NCI-H82 (cell line): Measurements from ENCODE around the gene TBX2.

ENCODE experiments used
- DNase-seq: peaks from one replicate; lab custom pipeline; 2025; lab: John Stamatoyannopoulos, UW

The TBX2 gene

DNA sequence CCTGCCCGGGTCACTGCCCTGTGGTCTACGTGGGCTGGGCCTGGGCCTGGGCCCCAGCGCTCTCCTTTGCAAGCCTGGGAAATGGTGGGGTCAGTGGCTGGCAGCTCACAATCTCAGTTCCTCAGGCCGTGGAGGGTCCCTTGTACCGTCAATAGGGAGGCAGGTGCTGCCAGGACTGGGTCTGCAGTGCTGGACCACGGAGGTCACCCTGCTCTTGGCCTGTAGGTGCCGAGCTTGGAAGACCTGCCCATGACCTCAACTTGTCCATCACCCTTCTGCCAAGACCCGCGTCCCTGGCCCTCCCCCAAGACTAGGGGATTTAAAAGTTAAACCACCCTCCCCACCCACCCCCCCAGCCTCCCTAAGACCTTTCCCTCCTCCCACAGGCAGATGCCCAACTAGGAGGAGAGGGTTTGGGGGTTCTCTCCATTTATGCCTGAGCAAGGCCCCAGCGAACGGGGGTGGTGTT lies 2.5 kb downstream of the TBX2 start:
- DNase-seq: no peak

DNA sequence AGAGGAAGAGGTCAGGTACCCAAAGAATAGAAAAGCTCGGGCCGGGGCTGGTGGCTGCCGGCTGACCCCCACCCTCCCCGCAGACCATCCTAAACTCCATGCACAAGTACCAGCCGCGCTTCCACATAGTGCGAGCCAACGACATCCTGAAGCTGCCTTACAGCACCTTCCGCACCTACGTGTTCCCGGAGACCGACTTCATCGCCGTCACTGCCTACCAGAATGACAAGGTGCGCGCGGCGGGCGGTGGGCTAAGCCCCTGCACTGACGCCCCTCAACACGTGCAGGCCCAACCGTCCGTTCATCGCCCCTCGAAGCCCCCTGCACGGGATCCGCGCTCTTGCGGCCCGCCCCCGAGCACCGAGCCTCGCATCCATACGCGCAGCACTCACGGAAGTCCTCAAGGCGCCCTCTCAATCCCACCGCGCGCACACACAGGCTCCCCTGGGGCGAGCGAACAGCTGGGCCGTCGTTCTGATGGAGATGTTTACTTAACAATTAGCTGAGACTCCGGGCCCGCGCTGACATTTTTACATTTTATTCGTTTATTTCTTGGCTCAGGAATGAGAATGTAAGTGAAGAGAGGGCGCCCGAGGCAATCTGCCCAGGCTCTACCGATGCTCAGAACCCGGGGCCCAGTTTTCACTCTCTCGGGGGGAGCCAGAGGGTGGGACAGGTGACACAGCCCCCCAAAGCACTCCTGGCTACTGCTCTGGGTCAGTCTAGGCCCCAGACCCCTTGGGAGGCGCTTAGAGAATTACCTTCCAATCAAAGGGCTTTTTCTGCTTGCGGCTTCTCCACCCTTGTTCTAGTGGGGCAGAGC lies 3.5 kb downstream of the TBX2 start:
- peak; percentile 85 for DNase-seq

DNA sequence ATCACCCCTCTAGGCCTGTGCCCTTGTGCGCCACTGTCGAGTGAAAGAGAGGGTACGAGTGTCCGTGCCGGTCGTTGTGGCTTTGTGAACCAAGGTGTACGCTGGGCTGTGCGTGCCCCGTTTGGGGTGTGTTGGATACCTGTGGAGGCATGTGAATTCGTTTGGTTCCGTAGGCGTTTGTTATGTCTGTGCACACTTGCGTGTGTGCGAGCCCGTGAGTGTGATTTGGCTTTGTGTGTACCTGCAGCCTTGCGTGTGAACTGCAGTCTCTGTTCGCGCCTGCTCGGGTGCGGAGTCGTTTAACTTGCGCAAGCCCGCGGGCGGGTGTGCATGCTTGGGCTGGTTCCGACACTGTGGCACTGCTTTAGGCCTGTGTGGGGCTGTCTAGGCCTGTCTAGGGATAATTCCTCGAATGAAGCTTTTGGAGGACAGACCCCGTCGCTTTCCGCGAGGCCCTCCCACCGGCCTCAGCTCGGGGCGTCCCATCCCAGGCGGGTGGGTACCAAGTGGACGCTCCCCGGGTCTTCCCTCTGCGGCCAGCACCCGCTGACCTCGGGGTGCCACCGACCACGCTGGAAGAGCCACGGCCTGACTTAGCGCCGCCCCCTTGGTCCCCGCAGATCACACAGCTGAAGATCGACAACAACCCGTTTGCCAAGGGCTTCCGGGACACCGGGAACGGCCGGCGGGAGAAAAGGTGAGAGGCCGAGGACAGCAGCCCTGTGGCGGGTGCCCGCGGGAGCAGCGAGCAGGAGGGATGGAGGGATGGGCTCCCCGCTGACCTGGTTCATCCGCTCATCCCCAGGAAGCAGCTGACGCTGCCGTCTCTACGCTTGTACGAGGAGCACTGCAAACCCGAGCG lies 4.4 kb downstream of the TBX2 start:
- peak; percentile 39 for DNase-seq

DNA sequence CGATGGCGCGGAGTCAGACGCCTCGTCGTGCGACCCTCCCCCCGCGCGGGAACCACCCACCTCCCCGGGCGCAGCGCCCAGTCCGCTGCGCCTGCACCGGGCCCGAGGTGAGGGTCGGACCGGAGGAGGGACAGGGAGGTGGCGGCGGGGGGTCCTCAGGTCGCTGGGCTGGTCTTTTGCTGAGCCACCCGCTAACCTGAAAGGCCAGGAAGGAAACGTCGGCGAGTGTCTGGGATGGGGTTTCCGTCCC lies 4.9 kb downstream of the TBX2 start:
- no peak for DNase-seq

DNA sequence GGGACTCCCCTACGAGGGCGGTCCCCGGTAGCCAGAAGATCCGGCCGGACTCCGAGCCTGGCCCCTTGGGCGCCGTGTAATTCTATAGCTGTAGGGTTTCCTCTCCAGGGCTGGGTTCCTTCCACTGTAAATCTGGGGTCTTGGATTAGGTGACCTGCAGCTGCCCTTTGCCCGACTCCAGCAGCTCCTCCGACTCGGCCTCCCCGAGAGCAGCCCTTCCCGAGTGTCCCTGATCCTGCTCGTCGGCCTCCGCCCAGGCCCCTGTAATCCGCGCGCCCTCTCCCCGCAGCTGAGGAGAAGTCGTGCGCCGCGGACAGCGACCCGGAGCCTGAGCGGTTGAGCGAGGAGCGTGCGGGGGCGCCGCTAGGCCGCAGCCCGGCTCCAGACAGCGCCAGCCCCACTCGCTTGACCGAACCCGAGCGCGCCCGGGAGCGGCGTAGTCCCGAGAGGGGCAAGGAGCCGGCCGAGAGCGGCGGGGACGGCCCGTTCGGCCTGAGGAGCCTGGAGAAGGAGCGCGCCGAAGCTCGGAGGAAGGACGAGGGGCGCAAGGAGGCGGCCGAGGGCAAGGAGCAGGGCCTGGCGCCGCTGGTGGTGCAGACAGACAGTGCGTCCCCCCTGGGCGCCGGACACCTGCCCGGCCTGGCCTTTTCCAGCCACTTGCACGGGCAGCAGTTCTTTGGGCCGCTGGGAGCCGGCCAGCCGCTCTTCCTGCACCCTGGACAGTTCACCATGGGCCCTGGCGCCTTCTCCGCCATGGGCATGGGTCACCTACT lies 5.5 kb downstream of the TBX2 start:
- no peak for DNase-seq

DNA sequence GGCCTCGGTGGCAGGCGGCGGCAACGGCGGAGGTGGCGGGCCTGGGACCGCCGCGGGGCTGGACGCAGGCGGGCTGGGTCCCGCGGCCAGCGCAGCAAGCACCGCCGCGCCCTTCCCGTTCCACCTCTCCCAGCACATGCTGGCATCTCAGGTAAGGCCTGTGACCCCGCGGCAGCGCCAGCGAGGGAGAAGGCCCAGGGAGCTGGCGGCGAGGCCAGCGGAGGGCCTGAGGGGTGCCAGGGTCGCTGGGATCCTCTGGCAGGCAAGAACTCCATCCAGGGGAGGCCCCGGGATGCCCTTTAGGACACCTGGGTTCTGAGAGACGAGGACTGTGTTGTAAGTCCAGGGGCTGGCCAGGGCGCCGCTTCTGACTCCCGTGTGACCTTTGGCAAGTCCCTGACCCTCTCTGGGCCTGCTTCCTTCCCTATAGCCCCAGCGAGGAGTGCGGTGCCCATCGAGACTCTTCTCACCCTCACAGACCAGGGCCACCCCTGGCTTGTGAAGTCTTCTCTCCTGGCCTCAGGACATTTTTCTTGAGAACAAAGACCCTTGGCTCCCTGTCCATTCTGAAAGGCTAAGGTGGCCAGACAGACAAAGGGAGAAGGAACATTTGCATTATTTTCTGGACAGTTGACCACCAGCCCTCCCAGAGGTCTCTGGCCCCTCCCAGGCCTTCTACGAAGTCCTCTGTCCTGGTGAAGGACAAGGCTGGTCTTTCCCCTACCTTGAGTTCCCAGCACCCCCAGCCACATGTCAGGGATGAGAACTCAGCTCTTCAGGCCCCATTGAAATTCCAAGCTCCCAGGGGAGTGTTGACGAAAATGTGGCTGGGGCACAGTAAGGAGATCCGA lies 6.3 kb downstream of the TBX2 start:
- DNase-seq: no peak

DNA sequence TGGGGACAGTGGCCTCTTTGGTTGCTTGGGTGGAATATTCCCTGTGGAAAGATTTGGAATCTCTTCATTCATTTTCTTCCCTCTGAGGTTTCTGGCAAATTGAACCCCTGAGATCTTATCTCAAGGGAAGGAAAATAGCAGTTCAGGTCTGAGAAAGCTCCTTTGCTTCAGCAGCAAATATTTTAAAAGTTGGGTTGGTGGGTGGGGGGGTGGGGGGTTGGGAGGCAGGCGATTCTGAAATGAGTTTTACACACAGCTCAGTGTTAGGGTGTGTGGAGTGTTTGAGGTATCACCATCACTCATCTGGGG lies 6.8 kb downstream of the TBX2 start:
- DNase-seq: no peak

DNA sequence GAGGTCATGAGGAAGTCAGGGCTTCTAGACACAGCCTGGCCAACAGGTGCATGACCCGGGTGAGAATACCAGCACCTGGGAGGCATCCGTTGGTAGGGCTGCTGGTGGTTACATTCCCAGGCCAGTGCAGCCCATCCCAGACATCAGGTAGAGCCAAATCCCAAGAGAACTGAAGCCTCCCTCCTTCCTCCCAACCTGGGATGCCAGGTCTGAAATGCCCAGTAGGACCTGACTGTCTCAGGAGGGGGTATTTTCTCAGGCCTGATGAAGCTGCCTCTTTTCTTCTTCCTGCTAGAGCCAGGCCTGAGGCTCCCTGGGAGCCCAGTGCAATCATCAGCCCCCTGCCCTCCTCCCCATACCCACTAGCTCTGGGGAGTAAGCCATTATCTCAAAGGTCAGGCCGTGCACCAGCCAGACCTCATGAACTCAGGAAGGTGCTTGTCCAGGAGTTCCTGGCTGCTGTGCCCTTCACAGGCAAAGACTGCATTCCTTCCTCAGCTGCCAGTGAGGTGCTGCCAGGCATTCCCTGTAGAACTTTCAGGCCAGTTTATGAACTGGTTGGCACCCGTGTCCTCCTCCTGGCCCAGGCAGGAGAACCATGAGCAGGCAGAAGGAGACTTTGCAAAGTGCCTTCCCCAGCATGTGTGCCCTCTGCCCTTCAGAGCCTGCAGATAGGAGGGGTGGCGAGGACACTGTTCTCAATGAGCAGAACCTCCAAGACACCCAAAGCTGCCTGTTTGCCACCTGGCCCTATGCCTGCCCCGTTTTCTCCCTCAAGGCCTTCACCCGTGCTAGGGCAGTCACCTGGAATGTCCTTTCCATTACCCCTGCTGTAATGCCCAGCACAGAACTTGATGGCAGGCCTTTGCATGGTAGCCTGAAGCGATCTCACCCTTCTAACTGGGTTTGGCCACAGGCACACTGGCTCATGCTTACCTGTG lies 7.6 kb downstream of the TBX2 start:
- DNase-seq: no peak

DNA sequence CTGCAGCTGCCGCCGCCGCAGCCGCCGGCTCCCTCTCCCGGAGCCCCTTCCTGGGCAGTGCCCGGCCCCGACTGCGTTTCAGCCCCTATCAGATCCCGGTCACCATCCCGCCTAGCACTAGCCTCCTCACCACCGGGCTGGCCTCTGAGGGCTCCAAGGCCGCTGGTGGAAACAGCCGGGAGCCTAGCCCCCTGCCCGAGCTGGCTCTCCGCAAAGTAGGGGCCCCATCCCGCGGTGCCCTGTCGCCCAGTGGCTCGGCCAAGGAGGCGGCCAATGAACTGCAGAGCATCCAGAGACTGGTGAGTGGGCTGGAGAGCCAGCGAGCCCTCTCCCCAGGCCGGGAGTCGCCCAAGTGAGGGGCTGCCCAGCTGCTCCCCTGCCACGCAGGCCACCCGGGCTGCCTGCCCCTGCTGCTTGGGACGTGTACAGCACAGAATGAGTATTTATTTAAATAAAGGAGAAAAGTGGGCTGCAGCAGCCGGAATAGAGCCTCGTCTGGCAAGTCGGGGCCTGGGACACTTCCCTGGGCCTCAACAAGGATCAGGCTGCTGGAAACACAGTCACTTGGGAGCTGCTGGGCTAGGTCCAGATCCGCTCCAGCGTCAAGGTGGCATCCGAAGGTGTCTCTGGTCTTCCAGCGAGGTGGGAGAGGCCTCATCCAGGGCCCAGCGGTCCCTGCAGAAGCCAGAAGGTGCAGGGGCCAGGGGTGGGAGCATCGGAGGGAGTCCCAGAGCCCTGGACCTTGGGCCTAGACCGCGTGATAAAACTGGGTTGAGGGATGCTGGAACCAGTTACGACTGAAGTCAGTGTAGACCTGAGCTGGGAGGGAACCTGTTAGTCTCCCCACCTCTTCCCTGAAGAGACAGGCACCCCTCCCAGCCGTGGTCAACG lies 8.8 kb downstream of the TBX2 start:
- no peak for DNase-seq

DNA sequence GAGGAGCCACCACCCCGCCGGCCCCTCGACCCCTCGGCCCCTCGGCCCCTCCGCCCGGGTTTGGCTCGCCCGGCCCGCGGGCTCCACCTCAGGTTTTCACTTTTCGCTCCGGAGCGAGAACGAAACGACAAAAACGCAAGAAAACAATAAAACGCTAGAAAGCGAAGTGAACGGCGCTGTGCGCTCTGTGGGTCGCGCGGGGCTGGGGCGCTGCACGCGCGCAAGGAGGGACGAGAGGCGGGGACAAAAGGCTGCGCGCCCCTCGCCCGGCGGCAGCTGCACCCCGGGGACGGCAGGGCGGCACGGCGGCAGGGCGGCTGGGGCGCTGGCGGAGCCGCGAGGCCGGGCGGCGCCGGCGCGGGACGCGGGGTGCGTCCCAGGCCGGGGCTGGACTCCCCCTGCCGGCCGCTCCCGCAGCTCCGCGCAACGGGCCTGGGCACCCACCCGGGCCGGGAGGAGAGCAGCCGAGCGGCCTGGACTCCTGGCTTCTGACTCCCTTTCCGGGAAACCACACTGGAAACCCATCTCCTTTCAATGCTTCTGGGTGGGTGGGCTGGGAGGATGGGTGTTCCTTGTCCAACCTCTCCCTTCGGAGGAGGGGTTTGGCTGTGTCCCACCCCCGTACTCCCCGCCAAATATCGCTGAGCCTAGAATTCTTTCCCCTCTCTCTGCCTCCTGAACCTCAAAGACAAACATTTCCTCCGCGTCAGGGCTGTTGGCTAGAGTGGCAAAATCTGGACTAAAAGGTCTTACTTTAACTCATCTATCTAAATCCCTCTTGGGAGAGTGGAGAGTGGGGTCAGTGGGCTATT lies 9.9 kb downstream of the TBX2 start:
- peak; percentile 72 for DNase-seq

DNA sequence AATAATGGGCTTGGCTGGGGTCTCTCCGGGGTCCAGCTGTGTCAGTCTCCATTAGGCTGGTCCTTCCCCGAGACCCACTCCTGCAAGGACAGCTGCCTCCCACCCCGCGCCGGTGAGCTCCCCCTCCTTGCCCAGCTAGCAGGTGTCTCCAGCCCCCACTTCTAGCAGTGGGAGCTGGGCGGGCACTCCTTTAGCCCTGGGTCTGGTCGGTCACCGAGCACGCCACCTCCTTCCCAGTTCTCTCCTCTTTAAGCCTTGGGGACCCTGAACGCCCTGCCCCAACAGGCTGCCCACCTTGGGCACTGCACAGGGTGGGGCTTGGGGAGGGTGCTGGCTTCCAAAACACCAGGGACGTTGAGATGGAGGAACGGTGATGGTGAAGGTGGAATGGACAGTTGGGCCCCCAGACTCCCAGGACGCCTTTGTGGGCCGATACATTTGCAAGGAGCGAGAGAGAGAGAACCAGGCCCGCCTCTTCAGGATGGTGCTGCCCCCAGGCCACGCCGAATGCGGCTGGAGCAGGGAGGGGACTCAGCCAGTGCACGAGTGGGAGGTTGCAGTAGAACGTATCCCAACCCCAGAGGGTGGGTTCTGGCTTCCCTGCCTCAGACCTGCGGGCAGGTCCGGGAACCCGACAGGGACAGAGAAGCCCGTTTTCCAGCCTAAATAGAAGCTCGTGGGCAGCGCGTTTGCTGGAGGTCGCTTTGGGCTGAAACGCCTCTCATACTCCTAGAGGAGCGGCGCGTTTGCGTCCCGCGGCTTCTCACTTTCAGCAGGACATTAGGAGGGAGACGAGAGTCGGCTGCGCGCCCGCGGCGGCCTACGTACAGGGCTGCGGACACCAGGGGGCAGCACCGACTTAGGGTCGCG lies 10.7 kb downstream of the TBX2 start:
- peak; percentile 65 for DNase-seq

DNA sequence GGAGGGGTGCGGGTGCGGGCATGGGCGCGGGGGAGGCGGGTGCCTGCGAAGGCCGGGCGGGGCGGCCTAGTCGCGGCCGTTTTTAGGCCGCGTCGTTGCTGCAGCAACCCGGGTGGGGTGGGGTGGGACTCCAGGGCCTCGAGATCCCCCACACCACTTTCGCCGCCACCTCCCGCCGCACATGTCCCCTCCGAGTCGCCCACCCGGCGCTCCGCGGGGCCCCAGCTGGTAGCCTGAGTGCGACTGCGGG lies 11.3 kb downstream of the TBX2 start:
- no peak for DNase-seq

DNA sequence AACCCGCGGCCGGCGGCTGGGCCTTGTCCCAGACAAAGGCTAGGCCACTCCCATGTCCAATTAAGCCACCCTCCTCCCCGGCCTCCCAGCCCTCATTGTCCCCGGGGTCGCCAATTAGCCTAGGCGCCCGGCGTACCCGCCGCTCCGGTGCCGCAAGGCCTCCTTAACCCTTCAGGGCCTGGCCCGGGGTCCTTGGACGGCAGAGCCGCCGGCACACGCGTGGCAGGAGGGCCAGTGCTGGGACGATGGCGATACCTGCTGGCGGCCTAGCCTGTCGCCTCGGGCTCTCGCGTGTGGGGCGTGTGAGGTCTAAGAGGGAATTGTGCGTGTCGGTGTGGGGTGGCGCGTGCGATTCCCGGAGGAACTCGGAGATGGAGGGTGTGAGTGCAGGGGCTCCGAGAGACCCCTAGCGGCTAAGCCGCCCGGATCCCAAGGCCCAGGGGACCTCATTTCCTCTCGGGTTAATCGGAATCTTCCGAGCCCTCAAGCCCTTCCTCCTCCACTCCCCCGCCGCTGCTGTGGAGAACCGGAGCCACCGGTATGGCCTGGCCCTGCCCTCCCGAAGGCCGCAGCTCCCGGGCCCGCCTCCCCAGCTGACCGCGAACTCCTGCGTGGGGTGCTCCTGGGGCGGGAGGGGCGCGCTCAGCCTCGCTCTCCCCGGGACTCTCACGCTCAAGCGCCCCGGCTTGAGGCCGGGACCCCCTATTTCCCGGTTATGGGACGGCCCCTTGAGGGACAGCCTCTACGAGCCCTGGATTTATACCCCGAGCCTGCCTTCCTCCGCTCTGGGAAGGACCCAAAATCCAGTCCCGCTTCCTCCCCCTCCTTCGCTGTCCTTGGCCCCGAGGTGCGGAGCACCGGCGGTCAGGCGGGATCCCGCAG lies 11.9 kb downstream of the TBX2 start:
- peak; percentile 83 for DNase-seq

DNA sequence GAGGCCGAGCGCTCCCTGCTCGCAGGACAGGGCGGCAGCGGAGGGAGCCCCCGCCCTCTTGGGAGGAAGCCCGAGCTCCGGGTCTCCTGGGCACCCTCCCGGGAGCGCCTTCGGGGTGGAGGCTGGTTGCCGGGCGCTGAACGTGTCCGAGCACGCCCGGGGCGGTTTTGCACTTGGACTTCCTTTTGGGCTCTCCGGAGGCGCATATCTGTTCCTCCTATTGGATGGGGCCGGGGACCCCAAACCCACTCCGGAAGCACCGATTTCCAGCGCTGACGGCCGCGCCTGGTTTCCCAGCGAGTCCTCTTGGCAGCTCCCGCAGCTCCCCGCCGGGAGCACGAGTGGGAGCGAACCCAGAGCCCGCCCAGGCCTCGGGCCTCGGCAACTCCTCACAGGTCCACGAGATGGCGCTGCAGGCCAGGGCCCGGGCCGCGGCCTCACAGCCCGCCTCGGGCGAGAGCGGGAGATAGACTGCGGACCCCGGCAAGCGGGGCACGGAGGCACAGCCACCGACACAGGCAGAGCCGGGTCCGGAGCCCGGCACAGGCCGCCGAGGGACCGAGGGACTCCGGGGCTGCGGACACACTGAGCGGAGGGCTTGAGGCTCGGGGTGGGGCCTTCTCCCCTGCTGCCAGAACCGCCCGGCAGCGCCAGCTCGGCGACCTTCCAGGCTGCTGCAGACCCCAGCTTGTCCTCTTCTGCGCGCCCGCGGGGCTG lies 12.7 kb downstream of the TBX2 start:
- DNase-seq: peak; percentile 91

DNA sequence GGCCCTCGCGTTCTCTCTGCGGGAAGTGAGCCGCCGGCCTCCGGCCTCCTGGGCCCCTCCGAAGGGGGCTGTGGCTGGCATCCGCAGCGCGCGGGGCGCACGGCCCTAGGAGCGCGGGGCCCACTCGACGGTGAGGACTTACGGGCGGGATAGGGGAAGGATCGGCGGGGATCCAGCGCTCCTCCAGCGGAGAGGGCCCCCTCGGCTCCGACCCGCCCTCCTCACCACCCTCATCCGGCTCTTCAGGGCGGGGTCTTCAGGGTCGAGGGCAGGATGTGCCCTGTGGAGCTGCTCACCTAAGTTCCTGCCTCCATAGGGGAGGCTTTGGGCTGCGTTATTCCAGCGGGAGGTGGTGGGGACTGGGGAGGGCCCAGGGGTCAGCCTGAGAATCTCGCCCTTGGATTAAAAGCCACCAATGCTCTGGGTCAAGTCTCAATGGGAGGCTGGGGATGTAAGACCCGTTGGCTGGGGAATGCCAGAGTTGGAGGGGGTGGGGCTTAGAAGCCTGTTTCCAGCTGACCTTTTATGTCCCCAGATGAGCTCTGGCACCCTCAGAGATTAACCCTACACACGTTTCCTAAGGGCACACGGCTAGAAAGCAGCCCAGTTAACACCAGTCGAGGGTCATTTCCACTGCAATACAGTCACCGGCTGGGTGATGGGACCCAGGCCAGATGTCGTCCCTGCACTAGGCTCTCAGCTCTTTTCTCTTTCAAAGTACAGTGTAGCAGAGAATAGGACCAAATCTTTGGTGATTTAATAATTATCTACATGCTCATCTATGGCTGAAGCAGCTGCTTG lies 13.4 kb downstream of the TBX2 start:
- peak; percentile 68 for DNase-seq

DNA sequence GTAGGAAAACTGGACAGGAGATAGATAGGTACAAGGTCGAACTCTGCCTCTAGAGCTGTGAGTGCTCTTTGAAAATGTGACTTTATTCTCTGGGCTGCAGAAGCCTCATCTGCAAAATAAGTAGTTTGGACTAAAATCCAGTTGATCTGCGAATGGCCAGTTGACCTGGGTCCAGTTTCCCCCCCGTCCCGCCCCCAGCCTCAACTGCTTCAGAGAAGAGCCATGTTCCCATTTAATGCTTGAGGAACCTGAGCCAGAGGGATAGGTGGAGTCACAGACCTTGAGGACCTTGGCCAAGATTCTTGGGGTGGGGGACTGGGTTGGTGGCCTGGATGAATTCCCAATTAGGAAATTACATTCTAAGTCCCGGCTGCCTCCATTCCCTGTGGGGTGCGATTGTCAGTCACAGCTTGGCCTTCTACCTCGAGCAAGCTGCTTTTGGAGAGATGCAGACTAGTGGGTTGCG lies 14.1 kb downstream of the TBX2 start:
- no peak for DNase-seq
